SHP77 treated with DMSO at 0.1 percent for 48 hours (cell line): Measurements from ENCODE around the gene KCNJ12.
"Not testable (repeated sequence)": the region's sequence is repeated elsewhere in the genome, so short reads cannot be mapped to it uniquely, and the experiment has no call there.

Source experiments
- DNase-seq: peaks from one replicate; lab custom pipeline; 2025; lab: John Stamatoyannopoulos, UW

Gene KCNJ12

DNA sequence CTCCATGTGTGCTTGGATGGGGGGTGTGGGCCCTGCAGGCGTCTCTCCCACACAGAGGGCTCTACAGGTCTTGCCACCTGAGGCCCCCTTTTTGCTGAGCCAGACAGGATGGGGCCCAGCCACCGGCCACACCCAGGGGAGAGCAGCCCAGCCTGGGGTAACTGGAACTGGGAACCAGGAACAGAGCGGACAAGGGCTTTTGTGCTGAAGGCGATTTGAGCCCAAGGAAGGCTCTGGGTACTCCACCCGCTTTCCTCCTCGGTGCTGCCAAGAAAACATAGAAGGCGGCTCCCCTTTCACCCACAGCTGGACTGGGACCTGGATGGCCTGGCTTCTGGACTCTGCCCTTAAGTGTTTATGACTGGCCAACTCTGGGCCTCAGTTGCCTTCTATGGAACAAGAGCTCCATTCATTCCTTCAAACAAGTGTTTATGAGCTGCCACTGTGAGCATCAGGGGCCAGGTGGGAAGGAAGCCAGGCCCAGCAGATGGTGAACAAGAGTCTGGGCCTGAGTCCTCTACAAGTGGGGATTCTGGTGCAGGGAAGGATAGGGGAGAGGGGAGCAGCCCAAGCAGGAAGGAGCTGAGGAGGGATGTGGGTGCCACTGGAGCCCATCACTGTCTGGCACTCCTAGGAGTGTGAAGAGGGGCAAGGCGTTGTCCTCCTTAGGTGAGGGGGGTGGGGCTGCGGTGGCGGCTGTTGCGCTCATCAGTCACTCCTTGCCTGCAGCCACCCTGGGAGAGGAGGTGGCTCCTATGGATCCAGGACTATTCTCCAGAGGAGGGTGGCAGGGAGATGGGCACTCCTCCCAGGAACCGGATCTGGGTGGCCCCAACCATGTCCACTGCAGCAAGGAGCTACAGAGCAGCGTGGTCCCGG is 46.4 kb downstream of the KCNJ12 start:
- DNase-seq: not testable (repeated sequence)

DNA sequence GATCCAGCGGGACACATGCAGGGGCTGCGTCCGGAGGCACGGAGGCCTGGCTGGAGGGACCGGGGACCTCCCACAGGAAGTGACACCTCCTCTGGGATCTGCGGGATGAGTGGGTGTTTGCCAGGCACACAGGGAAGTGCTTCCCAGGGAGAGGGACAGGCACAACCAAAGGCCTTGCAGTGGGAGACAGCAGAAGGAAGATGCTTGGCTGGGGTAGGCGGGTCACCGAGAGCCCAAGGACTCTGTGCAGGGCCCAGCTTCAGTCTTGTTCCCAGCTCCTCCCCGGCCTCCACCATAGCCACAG is 47.0 kb downstream of the KCNJ12 start:
- not testable (repeated sequence) for DNase-seq

DNA sequence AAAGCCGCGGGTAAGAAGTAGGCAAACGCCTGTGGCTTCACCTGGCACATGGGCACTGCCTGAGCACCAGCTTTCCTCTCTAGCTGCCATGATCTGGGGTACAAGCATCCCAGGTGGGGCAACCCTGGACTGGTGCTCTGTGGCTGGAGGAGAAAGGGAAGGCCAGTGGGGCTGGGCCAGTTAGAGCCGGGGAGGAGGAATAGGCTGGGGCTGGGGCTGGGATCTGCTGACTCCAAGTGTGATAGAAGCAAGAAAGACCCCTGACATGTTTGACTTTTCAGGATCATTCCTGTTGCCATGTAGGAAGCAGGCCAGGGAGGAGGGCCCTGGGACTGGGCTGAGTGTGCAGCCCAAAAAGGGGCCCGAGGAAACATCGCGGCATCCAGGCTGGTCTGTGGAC is 48.5 kb downstream of the KCNJ12 start:
- DNase-seq: not testable (repeated sequence)

DNA sequence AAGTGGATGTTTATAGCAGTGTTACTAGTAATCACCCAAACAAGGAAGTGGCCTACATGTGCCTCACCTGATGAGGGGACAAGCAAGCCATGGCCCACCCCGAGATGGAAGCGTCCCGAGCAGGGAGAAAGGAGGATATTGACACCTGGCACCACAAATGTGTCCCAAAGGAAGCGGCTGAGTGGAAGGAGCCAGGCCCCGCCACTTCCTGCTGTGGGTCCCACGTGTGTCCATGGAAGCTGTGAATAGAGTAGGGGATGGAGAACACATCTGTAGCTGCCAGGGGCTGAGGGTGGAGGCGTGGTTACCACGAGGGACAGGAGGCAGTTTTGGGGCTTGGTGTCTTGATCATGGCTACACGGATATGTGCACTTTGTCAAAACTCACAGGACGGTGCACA is 49.2 kb downstream of the KCNJ12 start:
- no peak for DNase-seq

DNA sequence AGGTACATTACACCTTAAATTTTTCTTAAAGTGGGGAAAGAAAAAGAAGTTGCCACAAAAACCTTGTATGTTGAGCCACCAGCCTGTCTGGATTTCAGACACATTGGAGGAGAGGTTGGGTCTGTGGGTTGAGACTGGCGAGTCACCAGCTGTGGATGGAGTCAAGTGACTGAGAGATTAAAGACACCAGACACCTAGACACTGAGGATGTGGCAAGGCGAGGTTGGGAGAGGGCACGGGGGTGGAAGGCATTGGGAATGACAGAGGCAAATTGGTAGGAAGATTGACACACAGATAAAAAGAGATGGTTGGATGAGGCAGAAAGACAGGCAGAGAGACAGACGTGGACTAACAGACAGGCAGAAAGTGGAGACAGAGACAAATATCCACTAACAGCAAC is 49.6 kb downstream of the KCNJ12 start:
- no peak for DNase-seq

DNA sequence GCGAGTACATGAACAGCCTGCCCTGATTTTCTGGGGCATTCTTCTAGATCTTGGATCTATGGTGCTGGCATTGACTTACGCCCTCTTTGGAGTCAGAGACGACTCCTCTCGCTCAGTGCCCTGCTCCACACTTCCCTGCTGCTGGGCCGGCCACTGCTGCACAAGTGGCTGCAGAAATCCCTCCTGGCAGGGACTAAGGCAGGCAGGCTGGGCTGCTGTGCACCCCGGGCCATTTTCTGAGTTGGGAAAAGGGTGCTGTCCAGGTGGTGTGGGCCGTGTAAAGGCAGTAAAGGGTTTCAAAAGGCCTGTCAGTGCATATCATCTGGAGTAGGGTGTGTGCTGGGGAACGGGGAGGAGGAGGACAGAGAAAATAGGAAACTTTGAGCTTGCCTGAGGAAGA is 50.1 kb downstream of the KCNJ12 start:
- DNase-seq: not testable (repeated sequence)

DNA sequence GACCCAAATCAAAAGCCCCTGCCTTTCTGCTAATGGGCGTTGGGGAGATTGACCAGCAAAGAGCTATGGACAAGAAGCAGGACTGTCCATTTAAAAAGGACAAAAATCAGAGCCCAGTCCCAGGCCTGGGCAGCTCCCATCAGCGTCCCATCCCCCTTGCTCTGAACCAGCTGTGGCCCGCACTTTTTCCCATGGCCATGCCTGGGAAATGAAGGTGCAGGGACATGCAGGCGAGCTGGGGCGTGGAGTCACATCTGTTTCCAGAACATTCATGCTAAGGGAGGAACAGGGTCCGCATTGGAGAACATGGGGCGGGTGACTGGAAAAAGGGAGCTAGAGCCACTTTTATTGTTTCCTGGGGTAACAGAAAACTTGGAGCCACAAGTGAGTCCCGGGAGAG is 50.7 kb downstream of the KCNJ12 start:
- not testable (repeated sequence) for DNase-seq

DNA sequence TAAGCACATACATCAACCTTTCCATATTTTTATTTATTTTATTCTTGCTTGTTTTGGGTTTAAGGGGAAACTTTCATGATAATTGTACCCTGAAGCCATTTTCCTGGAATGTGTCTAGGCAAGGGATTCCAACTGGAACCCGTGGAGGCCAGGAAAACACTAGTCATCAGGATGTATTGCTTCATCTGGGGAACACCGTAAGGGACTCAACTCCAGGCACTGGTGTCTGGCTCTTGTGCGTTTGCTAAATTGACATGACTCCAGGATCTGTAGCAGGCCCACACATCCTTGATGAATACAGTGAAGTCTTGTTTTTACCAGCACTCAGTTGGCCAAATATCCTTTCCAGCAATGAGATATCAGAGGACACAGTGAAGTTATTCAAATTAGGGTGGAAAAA is 51.6 kb downstream of the KCNJ12 start:
- not testable (repeated sequence) for DNase-seq

DNA sequence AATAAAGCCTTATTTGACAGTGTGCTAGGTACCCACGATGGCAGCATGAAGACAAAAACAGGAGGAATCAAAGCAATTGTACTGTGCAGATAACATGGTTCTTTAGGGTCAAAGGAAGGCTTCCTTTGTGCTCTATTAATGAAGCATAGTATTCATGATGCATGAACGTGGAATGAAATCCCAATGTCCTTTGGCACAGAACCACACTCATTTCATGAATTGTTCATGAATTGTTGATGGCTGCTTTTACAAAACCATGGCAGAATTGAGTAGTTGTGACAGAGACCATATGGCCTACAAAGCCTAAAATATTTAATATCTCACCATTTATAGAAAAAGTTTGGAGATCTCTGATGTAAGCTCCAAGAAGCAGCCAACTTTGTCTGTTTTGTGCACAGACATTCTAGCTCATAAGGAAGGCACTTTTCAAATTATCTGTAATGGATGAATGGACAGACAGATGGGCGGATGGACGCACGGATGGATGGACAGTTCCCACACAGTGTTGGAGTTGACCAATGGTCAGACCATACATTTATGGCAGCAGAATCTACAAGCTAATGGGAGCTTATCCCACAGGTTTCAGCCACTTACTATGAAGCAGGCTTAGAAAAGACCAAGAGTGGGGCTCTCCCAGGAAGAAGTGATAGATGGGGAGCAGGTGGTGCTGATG is 52.7 kb downstream of the KCNJ12 start:
- not testable (repeated sequence) for DNase-seq

DNA sequence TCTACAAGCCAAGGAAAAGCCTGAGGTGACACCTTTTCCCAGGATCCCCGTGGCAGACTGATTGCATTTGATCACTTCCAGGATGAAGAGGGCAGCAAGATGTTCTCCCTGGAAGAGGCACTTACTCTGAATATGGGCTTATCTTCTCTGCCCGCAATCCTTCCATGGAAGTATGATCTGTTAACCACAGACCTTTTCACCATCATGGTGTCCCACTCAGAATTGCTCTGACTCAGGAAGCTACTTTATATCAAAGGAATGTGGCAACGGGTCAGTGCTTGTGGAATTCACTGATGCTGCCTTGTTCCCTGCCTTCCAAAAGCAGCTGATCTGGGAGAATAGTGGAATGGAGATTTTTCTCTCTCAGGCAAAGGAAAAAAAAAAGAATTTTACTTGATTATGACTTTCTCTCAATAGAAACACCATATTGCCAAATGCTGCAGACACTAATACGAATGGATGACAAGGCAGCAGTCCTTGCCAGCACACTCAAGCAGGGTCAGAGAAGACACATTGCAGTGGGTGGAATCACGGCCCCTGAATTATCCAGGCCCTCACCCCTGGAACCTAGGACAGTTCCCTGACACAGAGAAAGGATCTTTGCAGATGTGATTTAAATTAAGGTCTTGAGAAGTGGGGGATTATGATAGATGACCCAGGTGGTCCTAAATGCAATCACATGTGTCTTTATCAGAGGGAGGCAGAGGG is 53.9 kb downstream of the KCNJ12 start:
- not testable (repeated sequence) for DNase-seq

DNA sequence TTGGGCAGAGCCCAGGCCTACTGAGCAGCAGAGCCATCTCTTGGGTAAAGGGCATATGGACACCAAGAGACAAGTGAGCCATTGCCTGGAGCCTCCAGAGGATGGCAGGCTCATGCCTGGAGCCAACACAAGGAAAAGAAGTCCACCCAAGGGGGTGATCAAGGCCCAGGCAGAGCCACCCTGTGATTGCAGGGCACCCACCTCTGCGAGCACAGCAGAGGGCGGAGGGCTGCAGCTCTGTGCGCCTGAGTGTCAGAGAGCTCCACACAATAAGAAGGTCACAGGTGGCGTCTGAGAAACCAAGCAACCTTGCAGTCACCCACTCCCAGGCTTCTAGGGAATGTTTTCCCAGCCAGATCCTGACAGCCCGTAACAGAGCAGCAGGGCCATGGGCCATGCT is 57.8 kb downstream of the KCNJ12 start:
- not testable (repeated sequence) for DNase-seq

DNA sequence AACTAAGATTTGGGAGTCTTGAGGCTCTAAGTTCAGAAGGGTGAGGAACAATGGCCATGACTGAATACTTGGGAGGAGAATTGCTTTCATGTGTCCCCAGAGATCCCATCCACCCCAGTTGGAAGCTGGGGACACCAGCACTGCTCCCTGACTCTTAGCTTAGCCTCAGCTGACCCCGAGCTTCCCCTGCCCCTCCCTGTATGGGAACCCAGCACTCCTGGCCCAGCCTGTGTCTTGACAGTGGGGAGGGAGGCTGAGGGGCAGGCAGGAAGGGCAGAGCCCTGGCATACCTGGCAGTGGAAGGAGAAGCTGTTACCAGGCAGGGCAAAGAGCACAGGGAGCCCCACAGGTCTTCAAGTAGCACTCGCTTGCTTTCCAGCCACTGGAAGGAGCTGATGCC is 58.8 kb downstream of the KCNJ12 start:
- not testable (repeated sequence) for DNase-seq

DNA sequence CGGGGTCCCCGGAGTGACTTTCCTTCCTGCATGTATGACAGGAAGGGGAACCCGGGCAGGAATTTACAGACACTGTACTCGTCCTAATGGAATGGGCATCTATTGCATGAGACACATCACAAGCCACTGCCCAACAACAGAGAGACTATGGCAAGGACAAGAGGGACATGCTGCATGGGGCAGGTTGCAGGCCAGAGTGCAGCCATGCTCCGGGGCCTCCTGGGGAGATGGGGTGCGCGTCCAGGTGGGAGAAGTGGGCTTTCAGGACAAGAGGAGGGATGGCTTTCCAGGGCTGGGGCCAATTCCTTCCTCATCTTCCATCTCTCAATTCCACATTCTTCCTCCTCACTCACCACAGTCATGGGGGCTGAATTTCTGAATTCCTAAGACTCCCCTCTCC is 60.3 kb downstream of the KCNJ12 start:
- not testable (repeated sequence) for DNase-seq

DNA sequence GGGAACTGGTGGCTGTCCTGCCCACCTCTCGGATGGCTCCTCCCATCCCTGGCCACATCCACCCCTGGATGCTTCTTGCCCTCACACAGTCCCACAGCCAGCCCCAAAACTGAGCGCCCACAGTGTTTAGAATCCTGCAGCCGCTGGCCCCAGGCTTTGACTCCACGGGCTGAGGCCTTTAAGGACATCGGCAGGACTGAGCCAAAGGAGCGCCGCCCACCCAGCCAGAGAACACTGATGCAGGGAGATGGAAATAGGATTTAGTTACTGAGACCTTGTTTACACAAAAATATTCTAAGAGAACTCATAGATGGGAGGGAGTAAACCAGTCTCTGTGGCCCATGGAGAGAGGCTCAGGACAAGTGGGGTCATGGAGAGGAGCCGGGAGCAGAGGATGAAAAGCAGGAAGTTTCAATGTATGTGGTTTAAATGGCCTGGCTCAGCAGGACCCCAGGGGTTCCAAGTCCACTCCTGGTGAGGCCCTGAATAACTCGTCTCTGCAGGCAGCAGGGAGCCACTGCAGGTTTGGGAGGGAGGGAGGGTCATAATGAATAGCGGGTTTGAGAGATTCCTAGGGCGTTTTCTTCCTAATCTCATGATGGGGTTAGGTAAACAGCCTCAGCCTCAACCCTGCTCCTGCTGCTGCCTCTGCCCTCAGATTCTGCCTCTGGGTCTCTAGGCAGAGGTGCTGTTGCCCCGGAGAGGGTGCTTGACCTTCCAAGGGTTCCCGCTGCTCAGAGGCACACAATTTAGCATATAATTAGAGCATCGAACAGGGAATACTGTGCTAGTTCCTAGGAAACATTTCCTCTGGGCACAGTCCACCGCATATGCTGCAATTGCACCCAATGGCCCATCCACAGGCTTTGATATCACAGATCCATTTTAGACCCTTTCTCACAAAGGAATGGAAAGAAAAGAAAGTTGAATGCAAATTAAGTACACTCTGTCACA is 61.0 kb downstream of the KCNJ12 start:
- not testable (repeated sequence) for DNase-seq

DNA sequence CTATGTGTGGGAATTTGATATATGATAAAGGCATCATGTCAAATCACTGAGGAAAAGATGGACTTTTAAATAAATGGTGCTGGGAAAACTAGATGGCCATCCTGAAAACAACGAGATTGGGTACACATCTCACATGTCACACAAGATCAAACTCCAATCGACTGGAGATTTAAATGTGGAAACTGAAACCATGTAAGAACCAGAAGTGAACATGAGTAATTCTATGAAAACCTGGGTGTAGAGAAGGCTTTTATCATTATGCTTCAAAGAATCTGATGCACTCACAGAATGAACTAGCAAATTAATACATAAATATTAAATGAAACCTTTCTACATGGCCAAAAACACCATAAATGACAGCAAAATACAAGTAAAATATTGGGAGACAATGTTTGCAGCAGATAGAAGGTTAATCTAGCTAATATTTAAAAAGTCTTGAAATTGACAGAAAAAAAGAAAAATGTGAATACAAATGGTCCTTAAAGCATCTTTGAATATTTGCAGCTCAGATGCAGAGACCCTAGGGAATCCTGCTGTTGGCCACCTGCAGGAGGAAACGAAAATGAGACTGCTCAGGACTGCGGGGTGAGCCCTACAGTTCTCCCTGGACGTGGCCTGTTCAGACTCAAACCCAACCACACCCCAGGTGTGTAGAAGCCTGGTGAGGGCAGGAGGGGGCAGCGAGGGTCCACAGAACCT is 62.3 kb downstream of the KCNJ12 start:
- DNase-seq: not testable (repeated sequence)

DNA sequence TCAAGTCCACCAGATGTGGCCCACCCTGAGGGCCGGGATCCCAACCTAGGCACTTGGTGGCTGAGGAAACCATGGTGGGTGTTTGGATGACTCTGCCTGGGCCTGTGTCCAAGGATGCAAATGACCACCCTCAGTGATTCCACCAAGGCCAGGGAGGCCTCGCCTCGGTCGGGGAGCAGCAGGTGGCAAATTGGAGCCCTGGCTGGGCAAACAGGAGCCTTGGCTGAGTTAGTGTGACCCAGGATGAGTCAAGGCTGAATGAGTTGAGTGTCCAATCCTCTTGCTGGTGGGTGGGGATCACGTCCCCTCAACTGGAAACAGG is 62.8 kb downstream of the KCNJ12 start:
- not testable (repeated sequence) for DNase-seq

DNA sequence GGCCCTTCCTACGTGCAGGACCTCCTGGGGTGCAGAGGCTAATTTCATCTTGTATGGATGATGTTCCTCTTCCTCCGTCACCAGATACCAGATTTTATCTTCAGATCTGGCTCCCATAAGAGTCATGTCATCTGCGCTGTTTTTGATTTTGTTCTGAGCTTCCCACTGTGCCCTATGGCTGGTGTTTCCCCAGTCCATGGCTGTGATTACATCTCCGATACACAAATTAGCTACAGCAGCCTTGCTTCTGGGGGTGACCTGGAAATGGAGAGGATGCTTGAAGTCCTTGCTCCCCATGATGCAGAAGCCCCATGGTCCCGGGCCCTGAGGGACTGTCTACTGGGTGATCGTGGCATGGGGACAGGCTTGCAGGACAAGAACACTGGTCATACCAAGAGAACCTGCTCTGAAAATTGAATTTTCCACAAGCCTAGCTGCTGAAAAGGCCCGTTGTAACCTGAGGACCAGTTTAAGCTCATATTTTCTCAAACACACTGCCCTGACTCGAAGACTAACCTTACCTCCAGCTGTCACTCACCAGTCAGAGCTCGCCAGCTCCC is 69.0 kb downstream of the KCNJ12 start:
- DNase-seq: no peak

DNA sequence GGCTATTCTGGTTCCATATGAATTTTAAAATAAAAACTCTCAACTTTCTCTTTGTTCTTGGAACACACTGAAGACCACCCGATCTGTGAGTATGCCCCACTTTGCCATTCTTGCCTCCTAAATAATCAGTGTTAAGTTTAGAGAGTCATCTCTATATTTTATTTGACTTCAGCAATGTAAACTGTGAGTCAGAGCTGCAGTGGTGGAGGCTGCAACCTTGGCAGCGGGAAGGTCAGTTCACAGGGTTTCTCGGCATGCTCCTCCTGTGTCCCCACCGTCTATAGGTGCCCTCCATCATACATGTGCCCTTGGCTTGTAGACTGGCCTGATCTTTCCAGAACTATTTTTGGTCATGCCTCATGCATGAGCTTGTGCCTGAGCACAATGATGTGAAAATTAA is 71.4 kb downstream of the KCNJ12 start:
- not testable (repeated sequence) for DNase-seq

DNA sequence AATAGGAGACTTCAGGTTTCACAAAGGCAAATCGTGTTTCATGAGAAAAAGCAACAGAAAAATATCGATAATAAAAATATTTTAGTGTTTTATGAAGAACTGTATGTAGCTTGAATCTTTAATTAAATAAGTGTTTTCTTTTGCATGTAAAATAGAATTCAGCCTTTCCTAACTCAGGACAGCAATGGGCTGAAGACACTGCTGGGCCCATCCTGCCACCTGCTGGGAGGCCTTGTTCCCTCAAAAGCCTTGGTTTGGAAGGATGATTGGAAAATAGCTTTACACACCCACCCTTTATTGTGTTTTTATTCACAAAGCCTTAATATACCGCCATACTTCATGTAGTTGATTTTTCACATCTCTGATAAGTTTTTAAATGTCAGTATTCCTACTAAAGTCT is 73.7 kb downstream of the KCNJ12 start:
- DNase-seq: not testable (repeated sequence)

DNA sequence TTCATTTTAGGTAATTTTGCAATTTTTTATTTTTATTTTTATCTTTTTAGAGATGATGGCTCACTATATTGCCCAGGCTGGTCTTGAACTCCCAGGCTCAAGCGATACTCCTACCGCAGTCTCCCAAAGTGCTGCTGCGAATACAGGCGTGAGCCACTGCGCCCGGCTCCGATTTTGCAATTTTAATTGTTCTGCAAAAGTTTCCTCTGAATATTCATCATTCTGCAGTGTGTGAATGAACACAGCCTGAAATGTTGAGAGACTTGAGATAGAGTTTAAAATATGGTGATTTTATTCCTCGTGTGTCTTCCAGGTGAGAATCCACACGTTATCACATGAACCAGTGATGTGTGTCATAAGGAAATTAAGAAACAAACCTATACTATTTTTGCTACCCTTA is 75.8 kb downstream of the KCNJ12 start:
- DNase-seq: no peak
